ENCODE measurements around the gene POU3F2. TPM values are rescaled to one million over a fixed set of nuclear protein-coding genes. Genes with fewer than 3 reads are reported as not detected.
A peak's percentile ranks its signal among the peaks of the same experiment; 100 is the strongest.

POU3F2 gene
- total RNA-seq, 1 experiment from 2014 or later = 0.30 TPM

GRCh38 chr6:98827295-98828159 is 6.8 kb upstream of the POU3F2 start:
- peaks cover 67% of the 10 kb centered on the region for H3K27me3 ChIP-seq
- H3K9me3 ChIP-seq = no peaks in the 10 kb centered on the region
- no peak for DNase-seq
- H3K36me3 ChIP-seq = no peaks in the 10 kb centered on the region
- H3K4me3 ChIP-seq = no peak overlapping the region

DNA sequence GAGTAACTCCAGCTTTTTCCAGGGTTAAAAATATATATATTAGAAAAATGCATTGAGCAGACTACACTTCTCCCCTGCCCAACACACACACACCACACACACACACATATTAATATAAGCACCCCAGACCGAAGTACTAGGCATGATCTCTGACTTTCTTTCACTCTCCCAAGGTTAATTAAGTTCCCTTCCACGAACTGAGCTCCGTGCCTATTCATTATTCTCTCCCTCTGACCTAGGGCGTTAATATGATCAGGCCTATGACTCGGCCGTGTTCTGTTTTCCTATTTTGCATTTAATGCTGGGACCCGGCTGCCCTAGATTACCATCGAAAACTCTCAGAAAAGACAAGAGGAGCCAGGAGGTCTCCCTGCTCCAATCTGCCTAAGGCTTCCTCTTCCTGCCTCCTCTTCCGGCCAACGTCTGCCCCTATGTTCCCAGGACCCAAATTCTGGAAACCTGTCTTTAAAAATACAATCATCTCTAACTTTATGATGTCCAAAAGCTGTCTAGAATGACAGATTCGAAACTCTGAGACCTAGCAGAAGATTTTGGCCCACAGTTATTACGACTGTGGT is 6.1 kb upstream of the POU3F2 start:
- H3K4me3 ChIP-seq = no peak overlapping the region
- H3K27me3 ChIP-seq = peaks cover 70% of the 10 kb centered on the region
- no peaks in the 10 kb centered on the region for H3K9me3 ChIP-seq

GRCh38 chr6:98828941-98829411 is 5.4 kb upstream of the POU3F2 start:
- no peaks in the 10 kb centered on the region for H3K36me3 ChIP-seq
- no peak overlapping the region for H3K4me3 ChIP-seq
- H3K9me3 ChIP-seq = no peaks in the 10 kb centered on the region
- peaks cover 63% of the 10 kb centered on the region for H3K27me3 ChIP-seq
- no peak for DNase-seq

More for the DNA sequence above, 6.1 kb upstream of the POU3F2 start:
- DNase-seq = no peak
- H3K36me3 ChIP-seq = no peaks in the 10 kb centered on the region

GRCh38 chr6:98830146-98830545 is 4.2 kb upstream of the POU3F2 start:
- no peaks in the 10 kb centered on the region for H3K9me3 ChIP-seq
- H3K27me3 ChIP-seq = peaks cover 53% of the 10 kb centered on the region
- no peak for DNase-seq
- no peak overlapping the region for H3K4me3 ChIP-seq
- no peaks in the 10 kb centered on the region for H3K36me3 ChIP-seq

- H3K9me3 ChIP-seq = no peaks in the 10 kb centered on the region
- H3K27me3 ChIP-seq = peaks cover 53% of the 10 kb centered on the region
- no peak for DNase-seq
- no peaks in the 10 kb centered on the region for H3K36me3 ChIP-seq
- no peak overlapping the region for H3K4me3 ChIP-seq
Observed at GRCh38 chr6:98831057-98831958, 3.1 kb upstream of the POU3F2 start.

GRCh38 chr6:98831959-98832283 is 2.5 kb upstream of the POU3F2 start:
- Histone ChIP-seq H3K4me3 (no peak overlapping the region; the same call in 1 of the 2 replicates), H3K36me3 (no peaks in the 10 kb centered on the region), H3K9me3 (no peaks in the 10 kb centered on the region), H3K27me3 (peaks cover 56% of the 10 kb centered on the region)
- DNase-seq = no peak

DNA sequence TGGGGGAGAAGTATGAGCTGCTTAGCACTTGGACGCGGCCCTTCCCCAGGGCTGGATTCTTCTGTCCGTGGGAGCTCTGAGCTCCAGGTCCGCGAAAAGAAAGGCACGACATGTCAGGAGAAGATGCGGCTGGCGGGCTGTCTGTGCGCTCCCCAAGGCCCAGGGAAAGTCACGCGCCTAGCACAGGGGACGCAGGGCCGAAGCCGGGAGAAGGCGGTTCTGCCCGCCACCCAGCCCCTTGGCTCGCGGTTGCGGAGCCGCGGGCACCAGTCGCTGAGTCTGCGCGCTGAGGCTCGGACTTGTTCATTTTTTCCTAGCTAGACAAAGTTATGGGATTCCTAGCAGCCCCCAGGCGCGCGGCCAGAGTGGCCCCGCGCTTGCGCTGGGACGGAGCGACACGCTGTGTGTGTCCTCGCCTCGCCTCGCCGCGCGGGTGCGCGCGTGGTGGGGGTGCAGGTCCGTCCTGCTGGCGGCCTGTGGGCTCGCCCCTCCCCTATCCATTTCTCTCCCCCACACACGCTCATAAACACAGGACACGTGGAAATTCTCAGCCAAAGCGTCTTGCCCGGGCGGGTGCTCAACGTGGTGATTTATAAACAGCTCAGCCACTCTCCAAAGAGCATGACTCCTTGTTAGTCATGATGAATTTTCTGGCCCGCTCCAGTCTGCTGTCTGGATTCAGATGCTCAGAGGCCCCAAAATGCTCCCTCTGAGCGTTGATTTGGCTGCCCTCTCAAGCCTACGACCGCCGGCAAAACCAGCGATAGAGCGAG is 1.9 kb upstream of the POU3F2 start:
- no peaks in the 10 kb centered on the region for H3K36me3 ChIP-seq

DNA sequence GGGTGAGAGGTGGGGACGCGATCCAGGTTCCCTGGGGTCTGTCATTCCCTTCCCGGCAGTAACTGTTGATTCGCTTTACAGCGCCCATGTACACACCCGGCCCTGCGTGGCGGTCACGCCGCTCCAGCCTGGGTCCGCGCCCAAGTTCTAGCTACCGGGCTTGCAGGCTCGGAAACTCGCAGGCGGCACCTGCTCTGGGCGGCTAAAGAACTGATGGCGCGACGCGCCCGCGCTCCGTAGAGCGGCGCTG is 1.4 kb upstream of the POU3F2 start:
- DNase-seq = peak; percentile 37
- Histone ChIP-seq H3K36me3 (no peaks in the 10 kb centered on the region), H3K9me3 (no peaks in the 10 kb centered on the region), H3K27me3 (peaks cover 59% of the 10 kb centered on the region), H3K4me3 (peak overlapping the region; percentile 46)

More for the DNA sequence above, 1.9 kb upstream of the POU3F2 start:
- peak; percentile 79 for DNase-seq
- H3K27me3 ChIP-seq = peaks cover 55% of the 10 kb centered on the region
- H3K9me3 ChIP-seq = no peaks in the 10 kb centered on the region
- H3K4me3 ChIP-seq = peak overlapping the region; percentile 46

DNA sequence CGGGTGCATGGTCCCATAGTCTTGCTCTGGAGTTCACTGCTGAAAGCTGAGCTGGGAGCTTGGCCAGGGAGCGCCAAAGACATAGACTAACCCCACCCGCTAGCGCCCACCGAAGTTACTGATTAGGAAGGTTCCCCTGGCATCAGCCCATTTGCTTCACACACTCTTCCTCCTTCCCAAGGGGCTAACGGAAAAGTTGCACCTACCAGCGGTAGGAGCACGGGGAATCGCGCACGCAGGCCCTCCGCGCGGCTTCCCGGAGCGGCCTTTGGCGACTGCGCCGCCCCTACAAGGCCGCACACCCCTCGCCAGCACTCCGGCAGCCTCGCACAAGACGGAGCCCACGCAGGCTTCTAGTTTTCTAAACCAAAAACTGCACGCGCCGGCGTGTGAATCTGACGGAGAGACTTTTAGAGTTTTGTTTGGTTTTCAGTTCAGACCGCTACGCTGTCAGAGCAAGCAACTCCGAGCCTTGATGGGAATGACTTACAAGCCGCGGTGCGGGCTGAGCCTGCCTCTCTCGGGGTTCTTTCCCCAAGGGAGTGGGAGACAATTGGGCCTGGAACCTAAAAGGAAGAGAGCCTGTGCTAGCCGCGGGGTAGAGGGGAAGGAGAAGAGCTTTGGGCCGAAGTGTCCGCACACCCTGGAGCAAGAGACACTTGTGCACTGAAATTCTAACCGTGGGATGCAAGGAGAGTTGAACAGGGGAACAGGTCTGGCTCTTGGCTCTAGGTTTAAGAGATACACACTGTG is 891 bp upstream of the POU3F2 start:
- H3K27me3 ChIP-seq = peaks cover 64% of the 10 kb centered on the region
- H3K36me3 ChIP-seq = no peaks in the 10 kb centered on the region
- peak overlapping the region; percentile 46 for H3K4me3 ChIP-seq
- no peak for DNase-seq
- H3K9me3 ChIP-seq = no peaks in the 10 kb centered on the region

DNA sequence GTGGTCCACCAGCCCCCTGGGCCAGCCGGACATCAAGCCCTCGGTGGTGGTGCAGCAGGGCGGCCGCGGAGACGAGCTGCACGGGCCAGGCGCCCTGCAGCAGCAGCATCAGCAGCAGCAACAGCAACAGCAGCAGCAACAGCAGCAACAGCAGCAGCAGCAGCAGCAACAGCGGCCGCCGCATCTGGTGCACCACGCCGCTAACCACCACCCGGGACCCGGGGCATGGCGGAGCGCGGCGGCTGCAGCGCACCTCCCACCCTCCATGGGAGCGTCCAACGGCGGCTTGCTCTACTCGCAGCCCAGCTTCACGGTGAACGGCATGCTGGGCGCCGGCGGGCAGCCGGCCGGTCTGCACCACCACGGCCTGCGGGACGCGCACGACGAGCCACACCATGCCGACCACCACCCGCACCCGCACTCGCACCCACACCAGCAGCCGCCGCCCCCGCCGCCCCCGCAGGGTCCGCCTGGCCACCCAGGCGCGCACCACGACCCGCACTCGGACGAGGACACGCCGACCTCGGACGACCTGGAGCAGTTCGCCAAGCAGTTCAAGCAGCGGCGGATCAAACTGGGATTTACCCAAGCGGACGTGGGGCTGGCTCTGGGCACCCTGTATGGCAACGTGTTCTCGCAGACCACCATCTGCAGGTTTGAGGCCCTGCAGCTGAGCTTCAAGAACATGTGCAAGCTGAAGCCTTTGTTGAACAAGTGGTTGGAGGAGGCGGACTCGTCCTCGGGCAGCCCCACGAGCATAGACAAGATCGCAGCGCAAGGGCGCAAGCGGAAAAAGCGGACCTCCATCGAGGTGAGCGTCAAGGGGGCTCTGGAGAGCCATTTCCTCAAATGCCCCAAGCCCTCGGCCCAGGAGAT is 1.0 kb downstream of the POU3F2 start:
- Histone ChIP-seq H3K9me3 (no peaks in the 10 kb centered on the region), H3K4me3 (peak overlapping the region; percentile 25; the same call in 1 of the 2 replicates), H3K27me3 (peaks cover 65% of the 10 kb centered on the region), H3K36me3 (no peaks in the 10 kb centered on the region)
- DNase-seq = no peak

DNA sequence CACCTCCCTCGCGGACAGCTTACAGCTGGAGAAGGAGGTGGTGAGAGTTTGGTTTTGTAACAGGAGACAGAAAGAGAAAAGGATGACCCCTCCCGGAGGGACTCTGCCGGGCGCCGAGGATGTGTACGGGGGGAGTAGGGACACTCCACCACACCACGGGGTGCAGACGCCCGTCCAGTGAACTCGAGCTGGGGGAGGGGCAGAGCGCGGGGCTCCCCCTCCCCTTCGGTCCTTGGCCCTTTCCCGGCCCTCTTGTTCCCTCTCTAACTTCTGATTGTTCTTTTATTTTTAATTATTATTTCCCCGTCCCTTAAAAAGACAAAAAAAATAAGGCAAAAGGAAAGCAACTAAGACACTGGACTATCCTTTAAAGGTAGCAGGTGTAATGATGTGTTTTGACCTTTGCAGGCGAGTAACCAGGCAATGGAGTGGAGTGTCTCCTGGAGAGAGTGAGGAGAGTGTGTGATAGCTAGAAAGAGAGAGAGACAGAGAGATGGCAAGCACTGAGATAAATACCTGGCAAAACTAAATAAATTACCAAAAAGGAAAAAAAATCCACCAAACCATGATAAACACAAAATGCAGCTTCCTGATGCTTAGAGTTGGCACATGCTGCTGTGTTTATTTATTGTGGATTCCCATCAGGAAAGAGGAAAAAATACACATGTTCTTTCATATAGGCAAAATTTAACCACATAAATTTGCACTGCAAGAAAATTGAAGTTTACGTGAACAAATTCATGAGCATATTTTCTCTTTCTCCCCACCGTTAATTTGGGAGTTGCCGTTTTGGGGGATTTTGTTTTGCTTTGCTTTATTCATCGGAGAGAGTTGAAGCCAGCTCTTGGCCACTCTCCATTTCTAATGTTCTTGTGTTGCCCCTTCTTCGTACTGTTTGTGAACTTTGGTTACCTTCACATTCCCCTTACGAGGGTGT is 1.9 kb downstream of the POU3F2 start:
- H3K27me3 ChIP-seq = peaks cover 58% of the 10 kb centered on the region
- no peak overlapping the region for H3K4me3 ChIP-seq
- H3K36me3 ChIP-seq = no peaks in the 10 kb centered on the region
- DNase-seq = no peak
- no peaks in the 10 kb centered on the region for H3K9me3 ChIP-seq

- H3K27me3 ChIP-seq = peaks cover 56% of the 10 kb centered on the region
- H3K9me3 ChIP-seq = no peaks in the 10 kb centered on the region
- DNase-seq = no peak
- H3K4me3 ChIP-seq = no peak overlapping the region
- H3K36me3 ChIP-seq = no peaks in the 10 kb centered on the region
Observed at GRCh38 chr6:98836962-98837944, 2.9 kb downstream of the POU3F2 start.

- H3K4me3 ChIP-seq = no peak overlapping the region
- H3K27me3 ChIP-seq = peaks cover 53% of the 10 kb centered on the region
- DNase-seq = no peak
- no peaks in the 10 kb centered on the region for H3K9me3 ChIP-seq
- no peaks in the 10 kb centered on the region for H3K36me3 ChIP-seq
Observed at GRCh38 chr6:98838032-98838431, 3.7 kb downstream of the POU3F2 start.

Measured in MG63 (cell line).